Adrenal gland (tissue), 5 donors: Measurements from ENCODE around the gene SLC4A11.

ENCODE experiments used
- CTCF ChIP-seq, 6 experiments: fragments of 450-650 bp in 4 of 6; fragments of 200-600 bp in 2 of 6; sonication (generic) in 1 of 6; IDR thresholded peaks; 1 replicate in 5 of 6; 2 replicates in 1 of 6; pipeline versions ENCODE4 v1.5.1 to v1.8.0; 2016 to 2021; ENCODE audit warnings: antibody characterized with exemption in 6 of 6, mild to moderate bottlenecking in 2 of 6, moderate library complexity in 1 of 6
- POLR2A ChIP-seq, 2 donors: fragments of 450-650 bp; IDR thresholded peaks; one replicate each; pipeline ENCODE4 v1.6.1; 2017; ENCODE audit warnings: antibody characterized with exemption in 2 of 2, mild to moderate bottlenecking in 2 of 2, moderate library complexity in 1 of 2
- donor health status: DM: no; HTN: no; CAD: no.

- TF ChIP-seq CTCF (IDR thresholded peaks at IDR 0.05) (no peak), POLR2A (IDR thresholded peaks at IDR 0.05) (no peak)
These were observed 10.3 kb downstream of the SLC4A11 start for GRCh38 chr20:3228750-3229032.
